Breast epithelium (tissue), 4 donors: ENCODE results near the gene PARD6A. TPM values are rescaled to one million over a fixed set of nuclear protein-coding genes. Genes with fewer than 3 reads are reported as not detected.

ENCODE experiments used
- DNase-seq, 2 donors: peaks; one replicate each; pipeline ENCODE4 v3.0.0-alpha.2; 2019; ENCODE audit warnings: low spot score in 2 of 2
- H3K27ac ChIP-seq, 2 donors: fragments of 200-600 bp; sonication (generic) in 1 of 2; one replicate each; pipeline ENCODE4 v1.5.1; 2016 to 2019; ENCODE audit warnings: mild to moderate bottlenecking in 1 of 2
- H3K27me3 ChIP-seq, 2 donors: fragments of 200-600 bp; sonication (generic) in 1 of 2; one replicate each; pipeline versions ENCODE4 v1.5.1 to v1.6.0; 2017 to 2019; ENCODE audit warnings: control low read depth in 1 of 2, mild to moderate bottlenecking in 1 of 2
- H3K36me3 ChIP-seq: fragments of 200-600 bp; one replicate; pipeline ENCODE4 v1.5.1; 2019
- H3K4me1 ChIP-seq, 2 donors: fragments of 200-600 bp; sonication (generic); one replicate each; pipeline ENCODE4 v1.5.1; 2016 to 2019; ENCODE audit warnings: control low read depth in 1 of 2
- H3K4me3 ChIP-seq, 3 donors: fragments of 200-600 bp; sonication (generic); 1 replicate in 2 of 3; 2 replicates in 1 of 3; pipeline ENCODE4 v1.5.1; 2016 to 2019; ENCODE audit warnings: mild to moderate bottlenecking in 3 of 3, moderate library complexity in 2 of 3
- H3K9me3 ChIP-seq, 2 donors: fragments of 200-600 bp; sonication (generic) in 1 of 2; one replicate each; pipeline ENCODE4 v1.5.1; 2016 to 2019; ENCODE audit warnings: control low read depth in 1 of 2
- CTCF ChIP-seq, 3 donors: fragments of 450-650 bp; IDR thresholded peaks; one replicate each; pipeline ENCODE4 v1.5.1; 2016 to 2017; ENCODE audit warnings: antibody characterized with exemption in 3 of 3, mild to moderate bottlenecking in 3 of 3, moderate library complexity in 3 of 3
- POLR2A ChIP-seq: fragments of 450-650 bp; IDR thresholded peaks from one replicate; pipeline ENCODE4 v1.6.1; 2016; ENCODE audit warnings: antibody characterized with exemption, mild to moderate bottlenecking, moderate library complexity
- POLR2AphosphoS5 ChIP-seq, 3 donors: sonication (generic); formaldehyde crosslinking; IDR thresholded peaks; one replicate each; pipeline ENCODE4 v1.6.1; 2017; ENCODE audit warnings: antibody characterized with exemption in 3 of 3
- intact Hi-C: fragments of 100-400 bp; cut with DNase I; formaldehyde crosslinking; loops from one replicate; pipeline ENCODE4 v1.15.1; 2023; ENCODE audit warnings: low total_unique reads
- total RNA-seq, 3 donors: library from RNA; depleted of rRNA; stranded (reverse); fragments of >200 nt; gene quantifications; one replicate each; pipeline ENCODE4 v1.1.0, GENCODE V29; 2016

PARD6A gene
- total RNA-seq, 3 donors from 2014 or later, result 6.4 to 8.5 (median 7.2) TPM

- Histone ChIP-seq H3K27ac (no peak overlapping the region), H3K36me3 (no peaks in the 10 kb centered on the region), H3K4me3 (no peak overlapping the region), H3K9me3 (no peaks in the 10 kb centered on the region), H3K27me3 (no peaks in the 10 kb centered on the region), H3K4me1 (no peaks in the 10 kb centered on the region)
- no peak for DNase-seq
- TF ChIP-seq CTCF (IDR thresholded peaks at IDR 0.05) (no peak), POLR2AphosphoS5 (IDR thresholded peaks at IDR 0.05) (no peak)
- intact Hi-C loops, result no loop called here
These were observed 40.7 kb downstream of the PARD6A start for GRCh38 chr16:67701420-67701819.

- no peak for DNase-seq
- Histone ChIP-seq H3K27ac (no peak overlapping the region), H3K27me3 (no peaks in the 10 kb centered on the region), H3K4me3 (no peak overlapping the region), H3K36me3 (no peaks in the 10 kb centered on the region), H3K4me1 (no peaks in the 10 kb centered on the region), H3K9me3 (no peaks in the 10 kb centered on the region)
- intact Hi-C loops, result no loop called here
- TF ChIP-seq POLR2AphosphoS5 (IDR thresholded peaks at IDR 0.05) (no peak), CTCF (IDR thresholded peaks at IDR 0.05) (no peak), POLR2A (no peak)
These were observed 41.4 kb downstream of the PARD6A start for GRCh38 chr16:67702130-67702529.

GRCh38 chr16:67703626-67704025, 42.9 kb downstream of the PARD6A start:
- H3K27me3 ChIP-seq, result no peaks in the 10 kb centered on the region
- H3K27ac ChIP-seq, result no peak overlapping the region
- no peaks in the 10 kb centered on the region for H3K4me1 ChIP-seq
- intact Hi-C loops, result no loop called here
- no peaks in the 10 kb centered on the region for H3K36me3 ChIP-seq
- TF ChIP-seq POLR2A (no peak), CTCF (IDR thresholded peaks at IDR 0.05) (no peak), POLR2AphosphoS5 (IDR thresholded peaks at IDR 0.05) (no peak)
- no peak overlapping the region for H3K4me3 ChIP-seq
- no peak for DNase-seq
- no peaks in the 10 kb centered on the region for H3K9me3 ChIP-seq

GRCh38 chr16:67704110-67704509, 43.4 kb downstream of the PARD6A start:
- no peak for TF ChIP-seq POLR2AphosphoS5 (IDR thresholded peaks at IDR 0.05)

GRCh38 chr16:67707210-67707609, 46.5 kb downstream of the PARD6A start:
- TF ChIP-seq POLR2AphosphoS5 (IDR thresholded peaks at IDR 0.05), result no peak
- no peak for TF ChIP-seq CTCF (IDR thresholded peaks at IDR 0.05)
- no peaks in the 10 kb centered on the region for H3K9me3 ChIP-seq
- H3K4me3 ChIP-seq, result no peak overlapping the region
- intact Hi-C loops, result no loop called here
- no peak overlapping the region for H3K27ac ChIP-seq
- H3K4me1 ChIP-seq, result no peaks in the 10 kb centered on the region
- H3K36me3 ChIP-seq, result no peaks in the 10 kb centered on the region
- H3K27me3 ChIP-seq, result no peaks in the 10 kb centered on the region
- DNase-seq, result no peak

More at GRCh38 chr16:67704110-67704509, 43.4 kb downstream of the PARD6A start:
- no peak for DNase-seq
- no peaks in the 10 kb centered on the region for H3K9me3 ChIP-seq
- no peaks in the 10 kb centered on the region for H3K4me1 ChIP-seq
- intact Hi-C loops, result no loop called here
- no peak overlapping the region for H3K4me3 ChIP-seq
- H3K27me3 ChIP-seq, result no peaks in the 10 kb centered on the region
- H3K27ac ChIP-seq, result no peak overlapping the region
- H3K36me3 ChIP-seq, result no peaks in the 10 kb centered on the region

GRCh38 chr16:67707790-67708189, 47.0 kb downstream of the PARD6A start:
- no peaks in the 10 kb centered on the region for H3K27me3 ChIP-seq
- intact Hi-C loops, result no loop called here
- no peak overlapping the region for H3K4me3 ChIP-seq
- H3K27ac ChIP-seq, result no peak overlapping the region
- no peaks in the 10 kb centered on the region for H3K9me3 ChIP-seq
- H3K36me3 ChIP-seq, result no peaks in the 10 kb centered on the region
- no peak for DNase-seq
- H3K4me1 ChIP-seq, result no peaks in the 10 kb centered on the region
- TF ChIP-seq POLR2A (no peak), CTCF (IDR thresholded peaks at IDR 0.05) (no peak), POLR2AphosphoS5 (IDR thresholded peaks at IDR 0.05) (no peak)
